HCT116 (cell line): ENCODE data around the gene CDC42BPB. TPM values are rescaled to one million over a fixed set of nuclear protein-coding genes. Genes with fewer than 3 reads are reported as not detected.

Source experiments
- ATAC-seq: fragments of 200-7000 bp; cut with Tn5 transposase; 2 replicates; pipeline ENCODE4 v1.9.1; 2020; ENCODE audit warnings: mild to moderate bottlenecking, moderate library complexity
- BruUV-seq: library from RNA; stranded (reverse); fragments of 400-500 nt; replicated peaks from 2 replicates; lab custom pipeline; 2021; lab: Mats Ljungman, UMichigan
- CTCF ChIA-PET: fragments of 300-600 bp; sonication (Branson Sonifier 250); formaldehyde crosslinking; loops from one replicate; lab custom pipeline; 2021; ENCODE audit warnings: antibody characterized with exemption; lab: Charles Lee
- POLR2A ChIA-PET: fragments of 300-600, 350-600 bp; sonication (Branson Sonifier 250); formaldehyde crosslinking; loops from one replicate; lab custom pipeline; 2021; ENCODE audit warnings: antibody characterized with exemption; lab: Charles Lee
- RAD21 ChIA-PET, 2 experiments: fragments of 300-600 bp; sonication (Branson Sonifier 250); formaldehyde crosslinking; loops; one replicate each; lab custom pipeline; 2023; ENCODE audit warnings: low total read pairs in 2 of 2; ENCODE audit not compliant: uncharacterized antibody in 2 of 2, unreplicated experiment in 2 of 2, low non-redundant PET in 1 of 2; lab: Charles Lee
- DNase-seq: peaks from one replicate; pipeline ENCODE4 v3.0.0-alpha.2; 2010; ENCODE audit warnings: low read depth, low spot score
- H2AFZ ChIP-seq: fragments of 200-600 bp; shearing (Covaris generic), sonication (generic); 2 replicates; pipeline ENCODE4 v1.6.1; 2017; ENCODE audit warnings: low read depth, mixed run types, mixed read lengths, antibody characterized with exemption, low read length; ENCODE audit not compliant: poor library complexity, severe bottlenecking
- H3K27ac ChIP-seq: 2 replicates; pipeline ENCODE4 v1.5.1; 2012; ENCODE audit warnings: low read depth, low read length
- H3K27me3 ChIP-seq: fragments of 200-600 bp; sonication (generic); 2 replicates; pipeline ENCODE4 v1.6.1; 2016; ENCODE audit warnings: mixed run types, low read length, mixed read lengths; ENCODE audit not compliant: insufficient read depth
- H3K36me3 ChIP-seq, 2 experiments: fragments of 200-500 bp in 1 of 2; fragments of 200-600 bp in 1 of 2; sonication (Bioruptor generic) in 1 of 2; sonication (generic) in 1 of 2; 2 replicates each; pipeline versions ENCODE4 v1.5.1 to v1.6.1; 2014 to 2016; ENCODE audit warnings: low read length in 2 of 2, inconsistent platforms in 1 of 2, mixed read lengths in 1 of 2, mixed run types in 1 of 2; ENCODE audit not compliant: insufficient read depth in 2 of 2, control insufficient read depth in 1 of 2
- H3K4me1 ChIP-seq, 2 experiments: fragments of 200-600 bp in 1 of 2; sonication (generic) in 1 of 2; 2 replicates each; pipeline versions ENCODE4 v1.5.1 to v1.6.1; 2012 to 2017; ENCODE audit warnings: low read length in 2 of 2, inconsistent platforms in 1 of 2, mild to moderate bottlenecking in 1 of 2, mixed read lengths in 1 of 2, mixed run types in 1 of 2, moderate library complexity in 1 of 2; ENCODE audit not compliant: insufficient read depth in 2 of 2, control insufficient read depth in 1 of 2
- H3K4me2 ChIP-seq: fragments of 200-600 bp; sonication (generic); 2 replicates; pipeline ENCODE4 v1.6.1; 2017; ENCODE audit warnings: mixed run types, low read length, mixed read lengths
- H3K4me3 ChIP-seq, 2 experiments: fragments of 200-600 bp in 1 of 2; sonication (generic) in 1 of 2; replicated peaks in 1 of 2; 2 replicates each; pipeline ENCODE4 v1.5.1; 2011 to 2016; ENCODE audit warnings: low read length in 2 of 2, control low read depth in 1 of 2, low read depth in 1 of 2, mild to moderate bottlenecking in 1 of 2, mixed read lengths in 1 of 2, mixed run types in 1 of 2
- H3K79me2 ChIP-seq: fragments of 200-600 bp; sonication (generic); 2 replicates; pipeline ENCODE4 v1.6.1; 2017; ENCODE audit warnings: mild to moderate bottlenecking, mixed run types, low read length, moderate library complexity, mixed read lengths; ENCODE audit not compliant: insufficient read depth
- H3K9ac ChIP-seq: fragments of 200-600 bp; sonication (generic); 2 replicates; pipeline ENCODE4 v1.6.1; 2016; ENCODE audit warnings: low read length, mixed read lengths
- H3K9me2 ChIP-seq: fragments of 200-600 bp; sonication (generic), shearing (Covaris generic); 2 replicates; pipeline ENCODE4 v1.6.1; 2017; ENCODE audit warnings: mixed run types, mild to moderate bottlenecking, moderate library complexity; ENCODE audit not compliant: insufficient read depth
- H3K9me3 ChIP-seq, 2 experiments: fragments of 200-500 bp in 1 of 2; fragments of 200-600 bp in 1 of 2; sonication (Bioruptor generic) in 1 of 2; sonication (generic) in 1 of 2; 2 replicates each; pipeline ENCODE4 v1.6.1; 2014 to 2017; ENCODE audit warnings: low read length in 2 of 2, mixed read lengths in 2 of 2, inconsistent platforms in 1 of 2, low read depth in 1 of 2, mild to moderate bottlenecking in 1 of 2, mixed run types in 1 of 2, moderate library complexity in 1 of 2; ENCODE audit not compliant: control insufficient read depth in 1 of 2, insufficient read depth in 1 of 2
- H4K20me1 ChIP-seq: fragments of 200-600 bp; sonication (generic), shearing (Covaris generic); 2 replicates; pipeline ENCODE4 v1.6.1; 2017; ENCODE audit warnings: mixed run types, mild to moderate bottlenecking, moderate library complexity; ENCODE audit not compliant: insufficient read depth
- CBX3 ChIP-seq: IDR thresholded peaks from 2 replicates; pipeline ENCODE4 v1.6.1; 2012; ENCODE audit warnings: low read depth
- CTCF ChIP-seq, 3 experiments: fragments of 200-600 bp in 1 of 3; sonication (generic) in 1 of 3; IDR thresholded peaks in 2 of 3; conservative IDR thresholded peaks in 1 of 3; 2 replicates each; pipeline ENCODE4 v1.5.1; 2012 to 2017; ENCODE audit warnings: low read depth in 2 of 3, low read length in 2 of 3, antibody characterized with exemption in 1 of 3, borderline replicate concordance in 1 of 3, control low read depth in 1 of 3, mild to moderate bottlenecking in 1 of 3, mixed read lengths in 1 of 3, mixed run types in 1 of 3, moderate library complexity in 1 of 3; ENCODE audit not compliant: insufficient read depth in 1 of 3
- EGR1 ChIP-seq: IDR thresholded peaks from 2 replicates; pipeline ENCODE4 v1.6.1; 2012; ENCODE audit warnings: low read depth
- ELF1 ChIP-seq: IDR thresholded peaks from 2 replicates; pipeline ENCODE4 v1.6.1; 2012; ENCODE audit warnings: low read depth, borderline replicate concordance
- EZH2 ChIP-seq: fragments of 200-600 bp; sonication (generic); IDR thresholded peaks from 2 replicates; pipeline ENCODE4 v1.6.1; 2017; ENCODE audit warnings: antibody characterized with exemption, mixed run types
- EZH2phosphoT487 ChIP-seq: fragments of 200-600 bp; IDR thresholded peaks from 2 replicates; pipeline ENCODE4 v1.6.1; 2018; ENCODE audit warnings: antibody characterized with exemption, borderline replicate concordance
- JUND ChIP-seq: IDR thresholded peaks from 2 replicates; pipeline ENCODE4 v1.6.1; 2012
- POLR2A ChIP-seq: IDR thresholded peaks from 2 replicates; pipeline ENCODE4 v1.7.0; 2011; ENCODE audit warnings: borderline replicate concordance; ENCODE audit not compliant: insufficient read depth, insufficient read length; ENCODE audit errors: extremely low read depth
- SP1 ChIP-seq: IDR thresholded peaks from 2 replicates; pipeline ENCODE4 v1.6.1; 2012; ENCODE audit warnings: low read depth
- SRF ChIP-seq: IDR thresholded peaks from 2 replicates; pipeline ENCODE4 v1.6.1; 2012; ENCODE audit warnings: low read depth
- ZFX ChIP-seq: fragments of 450-650 bp; IDR thresholded peaks from 2 replicates; pipeline ENCODE4 v1.6.1; 2017
- ZNF274 ChIP-seq: fragments of 200-500 bp; sonication (Bioruptor generic); IDR thresholded peaks from 2 replicates; pipeline ENCODE4 v1.6.1; 2014; ENCODE audit warnings: mild to moderate bottlenecking, low read depth, low read length, inconsistent platforms
- intact Hi-C: fragments of 100-400 bp; cut with micrococcal nuclease; formaldehyde crosslinking; loops from 2 replicates; pipeline ENCODE4 v1.10.0; 2022
- total RNA-seq: library from RNA; stranded (reverse); gene quantifications from one replicate; pipeline ENCODE4 v1.2.1, GENCODE V29; 2021; ENCODE audit not compliant: unreplicated experiment

CDC42BPB gene
- total RNA-seq, 1 experiment from 2014 or later = 85.6 TPM

- ATAC-seq = no peak
- Histone ChIP-seq H3K36me3 (peaks cover 28 to 43% of the 10 kb centered on the region in 2 experiments), H3K9me3 (no peaks in the 10 kb centered on the region)
Observed at GRCh38 chr14:102962111-102962627, 95.2 kb downstream of the CDC42BPB start.

GRCh38 chr14:102958461-102958860, 98.9 kb downstream of the CDC42BPB start:
- H3K36me3 ChIP-seq = peaks cover 28 to 38% of the 10 kb centered on the region in 2 experiments; a peak in 3 of 4 replicates
- no peaks in the 10 kb centered on the region for H3K79me2 ChIP-seq
- no peaks in the 10 kb centered on the region for H4K20me1 ChIP-seq
- no peak for DNase-seq
- ChIA-PET CTCF (no interaction called here), POLR2A (no interaction called here), RAD21 (no interaction called here)
- ATAC-seq = no peak
- BruUV-seq = no TSS peak
- no peaks in the 10 kb centered on the region for H3K9me3 ChIP-seq
- H3K9me2 ChIP-seq = no peaks in the 10 kb centered on the region
- no peak overlapping the region for H2AFZ ChIP-seq
- intact Hi-C loops = no loop called here
- no peak overlapping the region for H3K4me3 ChIP-seq
- no peaks in the 10 kb centered on the region for H3K27me3 ChIP-seq
- TF ChIP-seq SRF (no peak), EGR1 (no peak), ELF1 (no peak), ZNF274 (no peak), JUND (no peak), EZH2phosphoT487 (no peak), EZH2 (no peak), ZFX (no peak), CTCF (IDR thresholded peaks at IDR 0.05 in 2 of 3, conservative IDR thresholded peaks at IDR 0.05 in 1 of 3; ENCODE audit: borderline replicate concordance in 1 of 3, insufficient read depth in 1 of 3, low read depth in 2 of 3, low read length in 2 of 3) (no peak), CBX3 (no peak)
- H3K27ac ChIP-seq = no peak overlapping the region
- no peak overlapping the region for H3K4me2 ChIP-seq
- no peak overlapping the region for H3K9ac ChIP-seq
- H3K4me1 ChIP-seq = no peaks in the 10 kb centered on the region

More at GRCh38 chr14:102962111-102962627, 95.2 kb downstream of the CDC42BPB start:
- no peaks in the 10 kb centered on the region for H3K4me1 ChIP-seq
- POLR2A ChIA-PET = no interaction called here
- H2AFZ ChIP-seq = no peak overlapping the region
- CTCF ChIA-PET = no interaction called here
- BruUV-seq = no TSS peak
- no peaks in the 10 kb centered on the region for H3K27me3 ChIP-seq
- no peaks in the 10 kb centered on the region for H4K20me1 ChIP-seq
- no peaks in the 10 kb centered on the region for H3K9me2 ChIP-seq
- DNase-seq = no peak
- H3K4me3 ChIP-seq = no peak overlapping the region
- H3K27ac ChIP-seq = no peak overlapping the region; the same call in 1 of the 2 replicates
- intact Hi-C loops = no loop called here
- H3K4me2 ChIP-seq = no peak overlapping the region
- no peak overlapping the region for H3K9ac ChIP-seq
- RAD21 ChIA-PET = no interaction called here
- no peaks in the 10 kb centered on the region for H3K79me2 ChIP-seq
- TF ChIP-seq JUND = no peak
- TF ChIP-seq POLR2A = no peak
- no peak for TF ChIP-seq SP1
